ENCODE results near the gene BABAM2.

- TF ChIP-seq CTCF (IDR thresholded peaks at IDR 0.05) = no peak
- TF ChIP-seq POLR2AphosphoS5 (IDR thresholded peaks at IDR 0.05) = no peak
These were observed 30.4 kb upstream of the BABAM2 start for GRCh38 chr2:27860111-27860510.

Data from esophagus muscularis mucosa (tissue), 3 donors.